IMR-90 (cell line): Measurements from ENCODE around the gene AP1M2. TPM values are rescaled to one million over a fixed set of nuclear protein-coding genes. Genes with fewer than 3 reads are reported as not detected.

Experiments
- ATAC-seq: fragments of 200-7000 bp; cut with Tn5 transposase; 2 replicates; pipeline ENCODE4 v1.9.1; 2020; ENCODE audit warnings: low read depth, mild to moderate bottlenecking, moderate library complexity
- BruUV-seq: library from RNA; stranded (reverse); fragments of 400-500 nt; replicated peaks from 2 replicates; lab custom pipeline; 2021; lab: Mats Ljungman, UMichigan
- CTCF ChIA-PET: fragments of 300-600 bp; formaldehyde crosslinking; extraction: SDS; loops from one replicate; lab custom pipeline; 2021; ENCODE audit warnings: antibody characterized with exemption; lab: Yijun Ruan, JAX
- POLR2A ChIA-PET: fragments of 300-600 bp; sonication (Branson Sonifier 250); formaldehyde crosslinking; loops from one replicate; lab custom pipeline; 2022; ENCODE audit warnings: antibody characterized with exemption; ENCODE audit not compliant: unreplicated experiment; lab: Charles Lee
- DNase-seq: peaks from one replicate; pipeline ENCODE4 v3.0.0; 2013
- H2AFZ ChIP-seq: replicated peaks from 2 replicates; pipeline ENCODE3; 2013; ENCODE audit warnings: low read length, mild to moderate bottlenecking; ENCODE audit not compliant: poor library complexity
- H2AK5ac ChIP-seq: 2 replicates; pipeline ENCODE4 v1.6.1; 2013; ENCODE audit warnings: low read depth, low read length, inconsistent platforms
- H2AK9ac ChIP-seq: replicated peaks from 2 replicates; pipeline ENCODE3; 2013; ENCODE audit warnings: mild to moderate bottlenecking, low read depth, low read length, moderate library complexity; ENCODE audit not compliant: poor library complexity
- H2BK120ac ChIP-seq: 2 replicates; pipeline ENCODE4 v1.6.1; 2013; ENCODE audit warnings: low read depth, low read length, inconsistent platforms
- H2BK15ac ChIP-seq: 3 replicates; pipeline ENCODE4 v1.6.1; 2013; ENCODE audit warnings: low read depth, low read length, inconsistent platforms
- H2BK20ac ChIP-seq: 2 replicates; pipeline ENCODE4 v1.6.1; 2013; ENCODE audit warnings: low read depth, mild to moderate bottlenecking, inconsistent platforms, low read length, moderate library complexity
- H2BK5ac ChIP-seq: 2 replicates; pipeline ENCODE4 v1.6.1; 2013; ENCODE audit warnings: mild to moderate bottlenecking, low read depth, low read length, inconsistent platforms; ENCODE audit not compliant: poor library complexity, severe bottlenecking
- H3K14ac ChIP-seq: replicated peaks from 2 replicates; pipeline ENCODE4 v1.6.1; 2013; ENCODE audit warnings: low read depth, low read length, inconsistent platforms
- H3K18ac ChIP-seq: 2 replicates; pipeline ENCODE4 v1.6.1; 2013; ENCODE audit warnings: low read depth, low read length, control low read depth
- H3K23ac ChIP-seq: 2 replicates; pipeline ENCODE4 v1.6.1; 2013; ENCODE audit warnings: low read depth, low read length, inconsistent platforms
- H3K27ac ChIP-seq: 2 replicates; pipeline ENCODE4 v1.5.1; 2013; ENCODE audit warnings: mild to moderate bottlenecking, control low read depth, low read length; ENCODE audit not compliant: insufficient read depth
- H3K27me3 ChIP-seq: 2 replicates; pipeline ENCODE4 v1.6.1; 2013; ENCODE audit warnings: low read length; ENCODE audit not compliant: control insufficient read depth, insufficient read depth
- H3K36me3 ChIP-seq: 2 replicates; pipeline ENCODE4 v1.6.1; 2013; ENCODE audit warnings: low read length, mixed read lengths; ENCODE audit not compliant: control insufficient read depth, insufficient read depth
- H3K4ac ChIP-seq: 2 replicates; pipeline ENCODE4 v1.6.1; 2013; ENCODE audit warnings: low read depth, low read length, inconsistent platforms
- H3K4me1 ChIP-seq: 2 replicates; pipeline ENCODE4 v1.6.1; 2013; ENCODE audit warnings: low read length, mixed read lengths; ENCODE audit not compliant: control insufficient read depth, insufficient read depth
- H3K4me2 ChIP-seq: 2 replicates; pipeline ENCODE4 v1.6.1; 2013; ENCODE audit warnings: low read depth, mild to moderate bottlenecking, control low read depth, low read length, moderate library complexity
- H3K4me3 ChIP-seq: 2 replicates; pipeline ENCODE4 v1.5.1; 2013; ENCODE audit warnings: low read depth, mild to moderate bottlenecking, control low read depth, low read length, moderate library complexity; ENCODE audit not compliant: insufficient read depth
- H3K56ac ChIP-seq: 2 replicates; pipeline ENCODE4 v1.6.1; 2013; ENCODE audit warnings: low read length, inconsistent platforms; ENCODE audit not compliant: insufficient read depth; ENCODE audit errors: extremely low read depth
- H3K79me1 ChIP-seq, 2 experiments: 2 replicates each; pipeline ENCODE4 v1.6.1; 2013; ENCODE audit warnings: low read length in 2 of 2, inconsistent platforms in 1 of 2, low read depth in 1 of 2
- H3K9ac ChIP-seq: 2 replicates; pipeline ENCODE4 v1.6.1; 2013; ENCODE audit warnings: low read depth, low read length, control low read depth
- H3K9me1 ChIP-seq: 2 replicates; pipeline ENCODE4 v1.6.1; 2013; ENCODE audit warnings: low read length, inconsistent platforms; ENCODE audit not compliant: insufficient read depth
- H3K9me3 ChIP-seq: 2 replicates; pipeline ENCODE4 v1.6.1; 2013; ENCODE audit warnings: low read length; ENCODE audit not compliant: control insufficient read depth, insufficient read depth
- H4K20me1 ChIP-seq: 2 replicates; pipeline ENCODE4 v1.6.1; 2013; ENCODE audit warnings: low read length, inconsistent platforms; ENCODE audit not compliant: insufficient read depth
- H4K5ac ChIP-seq: 2 replicates; pipeline ENCODE4 v1.6.1; 2013; ENCODE audit warnings: mild to moderate bottlenecking, low read depth, low read length, control low read depth
- H4K8ac ChIP-seq, 2 experiments: 2 replicates each; pipeline ENCODE4 v1.6.1; 2013; ENCODE audit warnings: low read depth in 2 of 2, low read length in 2 of 2, control low read depth in 1 of 2, inconsistent platforms in 1 of 2
- H4K91ac ChIP-seq: 2 replicates; pipeline ENCODE4 v1.6.1; 2013; ENCODE audit warnings: low read depth, low read length, inconsistent platforms; ENCODE audit not compliant: insufficient read depth
- BHLHE40 ChIP-seq: fragments of 150-350 bp; IDR thresholded peaks from 2 replicates; pipeline ENCODE4 v1.6.1; 2016; ENCODE audit warnings: mild to moderate bottlenecking, low read depth, low read length
- CEBPB ChIP-seq: IDR thresholded peaks from 2 replicates; pipeline ENCODE4 v1.6.1; 2012; ENCODE audit warnings: low read depth, low read length, improper control_type of control experiment
- CHD1 ChIP-seq: IDR thresholded peaks from 2 replicates; pipeline ENCODE4 v1.6.1; 2012; ENCODE audit warnings: low read depth, low read length, improper control_type of control experiment
- ELK1 ChIP-seq: fragments of 150-350 bp; IDR thresholded peaks from 2 replicates; pipeline ENCODE4 v1.6.1; 2016; ENCODE audit warnings: low read depth, mild to moderate bottlenecking, low read length, moderate library complexity, borderline replicate concordance
- FOS ChIP-seq: fragments of 150-350 bp; IDR thresholded peaks from 2 replicates; pipeline ENCODE4 v1.6.1; 2016; ENCODE audit warnings: low read depth, low read length
- MAFK ChIP-seq: IDR thresholded peaks from 2 replicates; pipeline ENCODE4 v1.6.1; 2012; ENCODE audit warnings: low read depth, low read length, improper control_type of control experiment
- MAZ ChIP-seq: IDR thresholded peaks from 2 replicates; pipeline ENCODE4 v1.6.1; 2012; ENCODE audit warnings: low read depth, mild to moderate bottlenecking, low read length, improper control_type of control experiment, moderate library complexity, borderline replicate concordance
- MXI1 ChIP-seq: IDR thresholded peaks from 2 replicates; pipeline ENCODE4 v1.6.1; 2012; ENCODE audit warnings: low read depth, mild to moderate bottlenecking, low read length, moderate library complexity, borderline replicate concordance
- NFE2L2 ChIP-seq: fragments of 150-350 bp; IDR thresholded peaks from 2 replicates; pipeline ENCODE4 v1.6.1; 2016; ENCODE audit warnings: low read depth, mild to moderate bottlenecking, low read length
- POLR2A ChIP-seq: IDR thresholded peaks from 2 replicates; pipeline ENCODE4 v1.6.1; 2012; ENCODE audit warnings: mild to moderate bottlenecking, low read depth, low read length
- RAD21 ChIP-seq: IDR thresholded peaks from 2 replicates; pipeline ENCODE4 v1.6.1; 2012; ENCODE audit warnings: low read length, improper control_type of control experiment
- RCOR1 ChIP-seq: IDR thresholded peaks from 2 replicates; pipeline ENCODE4 v1.6.1; 2012; ENCODE audit warnings: mild to moderate bottlenecking, low read length, improper control_type of control experiment; ENCODE audit not compliant: insufficient replicate concordance
- RFX5 ChIP-seq: IDR thresholded peaks from 2 replicates; pipeline ENCODE4 v1.8.0; 2012; ENCODE audit warnings: low read depth, mild to moderate bottlenecking, low read length, moderate library complexity
- SMC3 ChIP-seq: fragments of 150-350 bp; IDR thresholded peaks from 2 replicates; pipeline ENCODE4 v1.6.1; 2016; ENCODE audit warnings: low read depth, mild to moderate bottlenecking, antibody characterized with exemption, low read length, moderate library complexity
- USF2 ChIP-seq: fragments of 150-350 bp; IDR thresholded peaks from 2 replicates; pipeline ENCODE4 v1.6.1; 2017; ENCODE audit warnings: mild to moderate bottlenecking, antibody characterized with exemption, low read length, low read depth
- WGBS, 2 experiments: methylation state at CpG; one replicate each; pipeline versions ENCODE4 v1.1.5 to v1.1.7; 2013; ENCODE audit warnings: missing lambda C conversion rate in 2 of 2; ENCODE audit not compliant: insufficient read length in 1 of 2; ENCODE audit errors: extremely low coverage in 2 of 2; 5-methylcytosine and 5-hydroxymethylcytosine counted together
- dilution Hi-C: fragments of 300-500 bp; cut with HindIII; formaldehyde crosslinking; loops from one replicate; pipeline ENCODE4 v1.14.3; 2018; ENCODE audit warnings: low sequenced_read_pairs; ENCODE audit not compliant: unreplicated experiment
- in situ Hi-C: fragments of 300-500 bp; cut with MboI; formaldehyde crosslinking; loops from 3 replicates; pipeline ENCODE4 v1.14.3; 2019; ENCODE audit warnings: low sequenced_read_pairs, inconsistent platforms, mixed read lengths
- intact Hi-C: fragments of 100-400 bp; cut with micrococcal nuclease; formaldehyde crosslinking; loops from 2 replicates; pipeline ENCODE4 v1.10.0; 2022
- polyA plus RNA-seq, 3 experiments: library from polyadenylated mRNA; depleted of rRNA; stranded (reverse); fragments of >200 nt; gene quantifications; 2 replicates each; pipeline ENCODE4 v1.2.3, GENCODE V29; 2012; ENCODE audit warnings: low replicate concordance in 1 of 3
- total RNA-seq: library from RNA; depleted of rRNA; stranded (reverse); fragments of >200 nt; gene quantifications from 2 replicates; pipeline ENCODE4 v1.2.3, GENCODE V29; 2012
- TF ChIP-seq, protein P1 (sequence below): conservative IDR thresholded peaks from 2 replicates; pipeline ENCODE4 v1.5.1; 2012; ENCODE audit warnings: mild to moderate bottlenecking, low read depth, low read length, improper control_type of control experiment

The AP1M2 gene
- total and polyA plus RNA-seq, 2 of the 4 experiments (the other 2 are of a cell fraction): 0.17 TPM; not detected in 1

- no TSS peak for BruUV-seq
- no peak overlapping the region for H3K23ac ChIP-seq
- no peak overlapping the region for H2AK9ac ChIP-seq
- no peaks in the 10 kb centered on the region for H3K9me3 ChIP-seq
- ChIA-PET CTCF (no interaction called here), POLR2A (no interaction called here)
- no peak overlapping the region for H2AFZ ChIP-seq
- H2BK5ac ChIP-seq: no peak overlapping the region
- H4K8ac ChIP-seq: no peak overlapping the region
- H4K20me1 ChIP-seq: peaks cover 8% of the 10 kb centered on the region
- dilution Hi-C loops: no loop called here
- H2AK5ac ChIP-seq: no peak overlapping the region
- no peak overlapping the region for H3K4me3 ChIP-seq
- no peak overlapping the region for H4K5ac ChIP-seq
- intact Hi-C loops: no loop called here
- no peak overlapping the region for H3K18ac ChIP-seq
- TF ChIP-seq MAZ (no peak), BHLHE40 (no peak), RCOR1 (no peak), CEBPB (no peak), FOS (no peak), CHD1 (no peak), MAFK (no peak), RFX5 (no peak), RAD21 (no peak), POLR2A (no peak), USF2 (no peak), ELK1 (no peak), NFE2L2 (no peak), MXI1 (no peak), SMC3 (no peak)
- TF ChIP-seq, protein P1, sequence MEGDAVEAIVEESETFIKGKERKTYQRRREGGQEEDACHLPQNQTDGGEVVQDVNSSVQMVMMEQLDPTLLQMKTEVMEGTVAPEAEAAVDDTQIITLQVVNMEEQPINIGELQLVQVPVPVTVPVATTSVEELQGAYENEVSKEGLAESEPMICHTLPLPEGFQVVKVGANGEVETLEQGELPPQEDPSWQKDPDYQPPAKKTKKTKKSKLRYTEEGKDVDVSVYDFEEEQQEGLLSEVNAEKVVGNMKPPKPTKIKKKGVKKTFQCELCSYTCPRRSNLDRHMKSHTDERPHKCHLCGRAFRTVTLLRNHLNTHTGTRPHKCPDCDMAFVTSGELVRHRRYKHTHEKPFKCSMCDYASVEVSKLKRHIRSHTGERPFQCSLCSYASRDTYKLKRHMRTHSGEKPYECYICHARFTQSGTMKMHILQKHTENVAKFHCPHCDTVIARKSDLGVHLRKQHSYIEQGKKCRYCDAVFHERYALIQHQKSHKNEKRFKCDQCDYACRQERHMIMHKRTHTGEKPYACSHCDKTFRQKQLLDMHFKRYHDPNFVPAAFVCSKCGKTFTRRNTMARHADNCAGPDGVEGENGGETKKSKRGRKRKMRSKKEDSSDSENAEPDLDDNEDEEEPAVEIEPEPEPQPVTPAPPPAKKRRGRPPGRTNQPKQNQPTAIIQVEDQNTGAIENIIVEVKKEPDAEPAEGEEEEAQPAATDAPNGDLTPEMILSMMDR: no peak
- H3K14ac ChIP-seq: no peak overlapping the region
- H3K9ac ChIP-seq: no peak overlapping the region
- no peak overlapping the region for H2BK20ac ChIP-seq
- H3K27ac ChIP-seq: no peak overlapping the region
- no peaks in the 10 kb centered on the region for H3K4me1 ChIP-seq
- no peak overlapping the region for H2BK15ac ChIP-seq
- peaks cover 64% of the 10 kb centered on the region for H3K36me3 ChIP-seq
- H3K4ac ChIP-seq: no peak overlapping the region
- DNase-seq (no peak), ATAC-seq (no peak)
- peaks cover 8 to 31% of the 10 kb centered on the region in 2 experiments; a peak in 3 of 4 replicates for H3K79me1 ChIP-seq
- in situ Hi-C loops: no loop called here
- H3K9me1 ChIP-seq: 0 out of 2 replicates have a peak, but pooled peaks cover 4% of the 10 kb centered on the region
- 92% methylated on average over 2 of the region's 6 CpGs; no CpG with 5 or more reads in 1 of the 2 experiments for WGBS, 2 experiments
- no peak overlapping the region for H2BK120ac ChIP-seq
- H3K27me3 ChIP-seq: no peaks in the 10 kb centered on the region
- H4K91ac ChIP-seq: no peak overlapping the region
- H3K56ac ChIP-seq: no peak overlapping the region
- H3K4me2 ChIP-seq: no peak overlapping the region
These were observed 36.8 kb downstream of the AP1M2 start for GRCh38 chr19:10550336-10550735.
